HG02938 (cell line): ENCODE measurements around the gene ACOX3.
A peak's percentile ranks its signal among the peaks of the same experiment; 100 is the strongest.
"Not testable (repeated sequence)": the region's sequence is repeated elsewhere in the genome, so short reads cannot be mapped to it uniquely, and the experiment has no call there.

Experiments used
- ATAC-seq: cut with Tn5 transposase; IDR thresholded peaks from one replicate; pipeline ENCODE4 v1.9.1; 2021; ENCODE audit warnings: mild to moderate bottlenecking, moderate library complexity; ENCODE audit not compliant: unreplicated experiment

The ACOX3 gene

DNA sequence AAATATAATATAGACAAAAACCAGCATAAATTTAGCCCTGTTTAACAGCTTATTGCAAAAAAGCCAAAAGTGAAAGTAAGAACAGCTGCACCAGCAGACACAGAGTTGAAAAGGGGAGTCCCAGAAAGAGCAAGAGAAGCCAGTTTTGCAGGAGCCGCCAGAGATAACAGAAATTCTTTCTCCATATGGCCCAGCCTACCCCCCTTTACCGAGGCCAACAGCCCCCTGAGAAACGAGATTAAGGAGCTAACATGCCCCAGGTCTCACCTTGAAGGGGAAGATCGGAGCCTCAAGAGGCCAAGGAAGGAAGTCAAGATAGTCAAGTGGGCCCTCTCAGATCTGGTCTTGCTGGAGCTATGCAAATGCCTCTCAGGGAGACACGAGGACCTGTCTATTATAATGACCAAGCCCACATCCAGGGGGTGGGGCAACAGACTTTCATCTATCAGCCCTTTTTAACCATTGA, 4.8 kb downstream of the ACOX3 start:
- ATAC-seq = peak; percentile 63

DNA sequence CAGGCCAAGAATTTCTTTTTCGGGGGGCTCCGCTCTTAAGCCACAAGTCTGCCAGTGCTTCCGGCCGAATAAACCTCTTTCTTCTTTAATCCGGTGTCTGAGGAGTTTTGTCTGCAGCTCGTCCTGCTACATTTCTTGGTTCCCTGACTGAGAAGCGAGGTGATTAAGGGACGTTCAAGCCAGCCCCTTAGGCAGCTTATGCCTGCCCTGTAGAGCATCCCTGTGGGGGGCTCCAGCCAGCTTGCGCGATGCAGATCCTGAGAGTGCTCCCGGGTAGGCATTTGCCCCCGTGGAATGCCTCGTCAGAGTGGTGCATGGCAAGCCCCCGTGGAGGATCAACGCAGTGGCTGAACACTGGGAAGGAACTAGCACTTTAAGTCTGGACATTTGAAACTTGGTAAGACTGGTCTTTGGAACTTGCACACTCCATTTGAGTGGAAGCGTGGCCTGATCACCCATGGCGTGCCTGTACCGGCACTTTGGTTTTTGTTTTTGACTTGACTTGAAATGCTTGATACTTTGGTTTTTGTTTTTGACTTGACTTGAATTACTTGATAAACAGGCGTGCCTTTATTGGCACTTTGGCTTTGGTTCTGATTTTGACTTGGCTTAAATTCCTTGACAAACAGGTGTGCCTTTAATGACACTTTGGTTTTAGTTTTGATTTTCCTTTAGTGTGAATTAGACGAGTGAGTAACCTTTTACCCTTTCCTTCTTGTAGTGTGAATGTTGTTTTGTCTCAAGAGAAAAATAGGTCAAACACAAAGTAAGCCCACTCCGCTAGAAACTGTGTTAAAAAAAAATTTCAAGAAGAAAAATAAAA, 6.1 kb downstream of the ACOX3 start:
- no peak for ATAC-seq

DNA sequence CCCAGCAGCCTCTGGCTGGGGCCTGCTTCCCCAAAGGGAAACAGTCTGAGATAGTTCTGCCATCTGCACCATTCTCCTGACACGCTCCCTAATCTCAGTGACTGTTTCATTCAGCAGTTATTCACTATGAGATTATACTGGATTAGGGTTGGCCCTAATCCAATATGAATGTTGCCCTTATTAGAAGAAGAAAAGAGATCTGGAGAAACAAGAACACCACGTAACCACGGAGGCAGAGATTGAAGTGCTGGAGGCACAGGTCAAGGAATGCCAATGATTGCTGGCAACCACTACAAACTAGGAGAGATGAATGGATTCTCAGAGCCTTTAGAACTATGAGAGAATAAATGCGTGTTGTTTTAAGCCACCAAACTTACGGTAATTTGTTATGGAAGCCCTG, 7.4 kb downstream of the ACOX3 start:
- no peak for ATAC-seq

DNA sequence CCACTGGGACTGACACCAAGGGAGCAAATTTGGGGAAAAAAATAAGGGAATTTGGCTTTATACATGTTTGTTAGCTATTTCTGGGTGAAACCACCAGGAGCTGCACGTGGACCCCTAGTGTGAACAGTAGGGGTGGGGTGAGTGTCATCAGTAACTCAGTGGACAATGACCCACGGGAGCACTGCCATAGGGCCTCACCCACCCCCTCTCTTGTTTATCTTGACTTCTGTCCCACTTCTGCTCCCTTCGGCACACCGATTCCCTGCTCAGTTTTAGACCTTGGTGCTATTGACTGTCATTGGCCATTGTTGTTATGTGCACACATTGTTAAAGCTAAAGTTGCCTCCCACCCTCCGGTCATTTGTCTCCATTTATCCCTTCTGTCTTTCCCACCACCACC, 9.0 kb downstream of the ACOX3 start:
- ATAC-seq = no peak

DNA sequence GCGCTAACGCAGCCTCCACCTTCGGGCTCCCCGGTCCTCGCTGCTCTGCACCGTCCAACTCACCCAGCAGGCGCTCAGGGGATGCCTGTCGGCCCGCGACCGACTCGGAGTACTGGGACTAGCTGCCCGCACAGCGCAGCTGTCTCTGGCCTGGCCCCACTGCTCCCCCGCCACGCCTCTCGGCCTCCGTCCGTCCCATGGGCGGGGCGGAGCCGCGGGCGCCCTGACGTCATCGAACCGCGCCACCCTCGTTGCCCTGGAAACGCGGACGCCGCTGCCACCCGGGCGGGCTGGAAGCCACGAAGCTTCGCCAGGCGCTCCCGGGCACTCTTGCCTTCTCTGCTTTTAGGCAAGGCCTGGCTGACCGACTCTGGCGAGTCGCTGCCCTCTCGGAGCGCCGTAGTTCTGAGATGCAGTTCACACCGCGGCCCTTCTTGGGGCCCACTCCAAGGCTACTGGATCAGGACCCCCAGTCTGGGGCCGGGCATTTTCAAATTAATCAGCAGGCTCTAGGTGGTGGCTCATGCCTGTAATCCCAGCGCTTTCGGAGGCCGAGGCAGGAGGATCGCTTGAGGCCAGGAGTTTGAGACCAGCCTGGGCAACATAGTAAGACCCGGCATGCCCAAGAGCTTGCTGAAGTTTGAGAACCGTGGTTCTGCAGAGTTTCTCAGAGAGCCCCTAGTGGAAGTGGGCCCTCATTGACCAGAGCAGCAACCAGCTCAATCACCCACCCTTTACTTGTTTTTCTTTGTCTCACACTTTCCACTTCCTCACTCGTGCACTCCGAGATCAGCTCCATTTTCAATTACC, 12.0 kb downstream of the ACOX3 start:
- ATAC-seq = peak; percentile 79

DNA sequence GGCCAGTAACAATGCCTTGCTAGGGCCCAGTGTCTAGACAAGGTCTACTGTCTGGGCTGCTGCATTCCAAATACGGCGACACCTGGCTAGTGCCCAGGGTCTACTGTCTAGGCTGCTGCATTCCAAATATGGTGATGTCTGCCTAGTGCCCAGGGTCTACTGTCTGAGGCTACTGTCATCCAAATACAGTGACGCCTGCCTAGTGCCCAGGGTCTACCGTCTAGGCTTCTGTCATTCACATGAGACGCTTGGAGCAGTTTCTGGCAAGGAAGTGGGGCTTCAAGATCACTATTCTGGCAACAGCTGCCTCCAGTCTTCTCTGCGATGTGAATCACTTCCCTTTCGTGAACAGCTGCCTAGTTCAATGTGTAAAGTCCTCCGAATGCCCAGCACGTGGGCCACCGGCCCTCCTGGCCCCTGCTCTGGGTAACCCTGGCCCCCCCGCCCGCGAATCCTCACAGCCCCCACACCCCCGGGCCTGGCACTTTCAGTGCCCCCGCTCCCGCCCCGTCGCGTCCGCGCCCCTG, 12.7 kb downstream of the ACOX3 start:
- peak; percentile 68 for ATAC-seq

DNA sequence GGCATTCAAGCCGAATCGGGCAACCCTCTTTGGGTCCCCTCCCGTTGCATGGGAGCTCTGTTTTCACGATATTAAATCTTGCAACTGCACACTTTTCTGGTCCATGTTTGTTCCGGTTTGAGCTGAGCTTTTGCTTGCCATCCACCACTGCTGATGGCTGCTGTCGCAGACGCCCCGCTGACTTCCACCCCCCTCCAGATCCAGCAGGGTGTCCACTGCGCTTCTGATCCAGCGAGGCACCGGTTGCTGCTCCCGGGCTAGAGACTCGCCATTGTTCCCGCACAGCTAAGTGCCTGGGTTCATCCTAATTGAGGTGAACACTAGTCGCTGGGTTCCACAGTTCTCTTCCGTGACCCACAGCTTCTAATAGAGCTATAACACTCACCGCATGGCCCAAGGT, 13.3 kb downstream of the ACOX3 start:
- ATAC-seq = no peak

DNA sequence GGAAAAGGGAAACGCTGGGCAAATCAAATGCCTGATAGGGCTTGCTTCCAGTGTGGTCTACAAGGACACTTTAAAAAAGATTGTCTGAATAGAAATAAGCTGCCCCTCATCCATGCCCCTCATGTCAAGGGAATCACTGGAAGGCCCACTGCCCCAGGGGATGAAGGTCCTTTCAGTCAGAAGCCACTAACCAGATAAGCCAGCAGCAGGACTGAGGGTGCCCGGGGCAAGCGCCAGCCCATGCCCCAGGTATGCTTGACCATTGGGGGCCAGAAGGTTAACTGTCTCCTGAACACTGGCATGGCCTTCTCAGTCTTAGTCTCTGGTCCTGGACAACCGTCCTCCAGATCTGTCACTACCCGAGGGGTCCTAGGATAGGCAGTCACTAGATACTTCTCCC, 17.7 kb downstream of the ACOX3 start:
- no peak for ATAC-seq

DNA sequence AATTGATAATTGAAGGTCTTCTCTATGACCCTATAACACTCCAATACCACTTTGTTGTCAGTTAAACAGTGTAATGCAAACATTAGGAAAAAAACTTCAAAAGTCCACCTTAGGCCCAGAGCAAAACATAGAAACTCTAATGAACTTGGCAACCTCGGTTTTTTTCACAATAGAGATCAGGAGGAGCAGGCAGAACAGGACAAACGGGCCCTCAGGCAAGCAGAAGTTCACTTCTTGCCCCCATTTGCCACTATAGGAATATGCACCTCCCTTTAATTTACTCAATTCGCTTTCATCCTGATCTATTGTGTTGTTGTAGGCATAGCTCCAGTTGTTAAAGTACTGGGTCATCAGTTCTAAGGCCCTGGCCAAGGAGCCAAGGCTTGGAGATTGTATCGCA, 18.2 kb downstream of the ACOX3 start:
- no peak for ATAC-seq

DNA sequence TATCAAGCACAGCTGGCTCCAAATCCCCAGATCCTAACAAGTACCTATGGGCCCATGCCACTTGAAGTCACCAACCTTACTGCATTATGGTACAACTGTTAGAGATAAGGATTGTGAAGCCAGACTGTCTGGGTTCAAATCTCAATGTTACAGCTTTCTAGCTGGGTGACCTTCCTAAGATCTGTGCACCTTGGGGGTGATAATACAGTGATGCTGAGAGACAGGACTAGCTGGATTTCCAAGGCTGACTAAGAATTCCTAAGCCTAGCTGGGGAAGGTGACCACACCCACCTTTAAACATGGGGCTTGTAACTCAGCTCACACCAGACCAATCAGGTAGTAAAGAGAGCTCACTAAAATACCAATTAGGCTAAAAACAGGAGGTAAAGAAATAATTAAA, 20.4 kb downstream of the ACOX3 start:
- ATAC-seq = not testable (repeated sequence)

DNA sequence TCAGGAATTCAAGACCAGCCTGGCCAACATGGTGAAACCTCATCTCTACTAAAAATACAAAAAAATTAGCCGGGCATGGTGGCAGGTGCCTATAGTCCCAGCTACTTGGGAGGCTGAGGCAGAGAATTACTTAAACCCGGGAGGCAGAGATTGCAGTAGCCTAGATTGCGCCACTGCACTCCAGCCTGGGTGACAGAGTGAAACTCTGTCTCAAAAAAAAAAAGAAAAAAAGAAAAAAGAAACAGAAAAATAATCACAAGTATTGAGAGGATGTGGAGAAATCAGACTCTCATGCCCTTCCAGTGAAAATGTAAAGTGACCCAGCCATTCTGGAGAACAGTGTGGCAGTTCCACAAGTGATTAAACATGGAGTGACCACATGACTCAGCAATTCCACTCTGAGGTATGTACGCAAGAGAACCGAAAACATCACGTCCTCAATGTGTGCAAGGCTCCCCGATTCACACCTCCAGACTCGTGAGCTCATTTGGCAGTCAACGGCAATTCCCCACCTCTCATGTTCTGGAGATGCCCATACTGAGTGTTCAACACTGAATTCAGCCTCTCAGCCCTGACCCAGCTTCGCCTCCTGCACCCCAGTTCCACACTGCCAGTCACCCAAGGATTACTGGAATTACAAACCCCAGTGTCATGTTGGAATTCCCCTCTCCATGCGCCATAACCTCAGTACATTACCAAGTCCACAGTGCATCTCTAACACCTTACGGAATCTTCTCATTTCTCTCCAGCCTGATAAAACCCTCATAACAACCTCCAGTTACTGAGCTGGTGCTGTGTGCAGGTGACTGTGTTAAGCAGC, 21.1 kb downstream of the ACOX3 start:
- ATAC-seq = peak; percentile 89

DNA sequence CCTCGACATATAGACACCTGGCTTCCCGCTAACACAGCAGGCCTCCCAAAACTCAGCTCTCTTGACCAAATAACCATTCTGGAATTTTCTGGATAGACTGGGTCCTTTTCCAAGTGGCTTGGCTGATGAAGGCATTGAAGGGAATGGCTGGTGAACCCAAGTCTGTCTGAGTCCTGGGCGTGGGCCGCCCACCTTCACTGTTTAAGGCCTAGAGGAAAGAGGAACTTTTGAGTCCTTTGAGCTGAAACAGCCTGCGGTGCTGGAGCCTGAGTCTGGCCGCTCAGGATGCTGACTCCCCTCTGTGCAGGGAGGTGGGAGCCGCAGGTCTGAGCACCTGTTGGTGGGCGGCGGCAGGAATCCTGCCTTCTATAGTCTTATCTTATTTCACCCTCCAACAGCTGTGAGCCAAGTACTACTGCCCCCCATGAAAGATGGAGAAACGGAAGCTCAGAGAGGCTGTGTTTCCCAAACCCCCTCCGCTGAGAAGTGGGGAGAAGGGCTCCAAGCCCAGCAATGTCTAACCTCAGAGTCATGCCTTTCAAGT, 23.4 kb downstream of the ACOX3 start:
- ATAC-seq = no peak

DNA sequence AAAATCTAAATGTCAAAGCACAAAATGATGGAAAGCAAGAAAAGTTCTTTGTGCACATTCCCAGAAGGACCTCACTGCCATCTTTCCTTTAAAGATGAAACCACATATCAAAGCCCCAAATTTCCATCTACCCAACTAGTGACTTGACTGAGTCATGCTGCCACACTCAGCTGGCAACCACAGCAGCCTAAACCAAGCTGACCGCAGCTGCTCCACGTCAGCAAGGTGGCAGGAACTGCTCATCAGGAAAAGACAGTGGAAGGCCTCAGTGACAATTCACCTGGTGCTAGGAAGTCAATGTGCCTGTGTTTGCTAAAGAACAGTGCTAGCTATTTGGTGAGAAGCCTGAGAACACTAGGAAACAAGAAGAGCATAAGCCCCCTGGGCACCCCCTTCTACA, 26.1 kb downstream of the ACOX3 start:
- ATAC-seq = no peak

DNA sequence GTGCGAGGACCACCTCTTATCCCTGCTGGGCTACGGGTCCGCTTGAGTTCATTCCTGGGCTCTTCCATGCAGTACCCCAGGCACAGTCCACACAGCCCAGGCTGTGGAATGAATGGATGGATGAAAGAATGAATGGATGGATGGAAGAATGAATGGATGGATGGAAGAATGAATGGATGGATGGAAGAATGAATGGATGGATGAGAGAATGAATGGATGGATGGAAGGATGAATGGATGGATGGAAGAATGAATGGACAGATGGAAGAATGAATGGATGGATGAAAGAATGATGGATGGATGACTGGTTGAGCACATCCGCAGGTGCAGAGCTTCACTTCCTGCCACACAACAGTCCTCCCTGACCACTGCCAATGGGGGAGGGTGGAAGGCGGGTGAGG, 28.2 kb downstream of the ACOX3 start:
- ATAC-seq = no peak

DNA sequence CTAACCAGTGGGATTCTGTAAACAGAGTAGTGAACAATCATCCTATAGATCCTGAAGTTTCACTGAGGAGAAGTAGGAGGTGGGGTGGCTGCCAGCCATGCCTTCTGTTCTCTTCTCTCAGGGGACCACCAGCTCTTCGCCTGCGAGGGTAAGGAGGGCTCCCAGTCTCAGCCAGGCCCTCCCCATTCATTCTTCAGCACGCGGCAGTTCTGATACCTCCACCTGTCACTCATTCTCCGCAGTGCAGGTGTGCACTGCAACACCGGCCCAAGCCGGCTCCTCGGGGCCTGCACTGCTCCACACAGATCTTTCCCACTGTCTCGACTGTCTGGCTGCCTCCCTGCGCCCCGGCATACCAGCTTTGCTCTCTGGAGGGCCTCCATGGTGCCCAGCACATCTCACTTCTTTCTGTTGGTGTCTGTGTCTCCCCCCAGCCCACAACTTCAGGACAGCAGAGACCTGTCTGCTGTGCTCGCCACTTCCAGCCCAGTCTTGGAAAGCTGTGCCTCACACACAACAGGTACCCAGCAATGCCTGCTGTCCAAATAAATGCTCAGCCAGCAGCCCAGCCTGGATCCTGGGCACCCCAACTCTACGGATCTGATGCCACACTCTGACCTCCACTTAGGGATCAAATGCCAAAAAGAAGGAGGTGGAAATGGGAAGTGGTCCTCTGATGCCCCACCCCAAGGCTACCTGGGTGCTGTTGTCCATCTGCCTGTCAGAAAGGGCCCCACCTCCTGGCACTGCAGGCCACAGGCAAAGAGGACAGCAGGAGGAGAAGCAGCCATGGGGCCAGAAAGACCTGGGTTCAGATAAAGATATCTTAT, 29.0 kb downstream of the ACOX3 start:
- ATAC-seq = no peak

DNA sequence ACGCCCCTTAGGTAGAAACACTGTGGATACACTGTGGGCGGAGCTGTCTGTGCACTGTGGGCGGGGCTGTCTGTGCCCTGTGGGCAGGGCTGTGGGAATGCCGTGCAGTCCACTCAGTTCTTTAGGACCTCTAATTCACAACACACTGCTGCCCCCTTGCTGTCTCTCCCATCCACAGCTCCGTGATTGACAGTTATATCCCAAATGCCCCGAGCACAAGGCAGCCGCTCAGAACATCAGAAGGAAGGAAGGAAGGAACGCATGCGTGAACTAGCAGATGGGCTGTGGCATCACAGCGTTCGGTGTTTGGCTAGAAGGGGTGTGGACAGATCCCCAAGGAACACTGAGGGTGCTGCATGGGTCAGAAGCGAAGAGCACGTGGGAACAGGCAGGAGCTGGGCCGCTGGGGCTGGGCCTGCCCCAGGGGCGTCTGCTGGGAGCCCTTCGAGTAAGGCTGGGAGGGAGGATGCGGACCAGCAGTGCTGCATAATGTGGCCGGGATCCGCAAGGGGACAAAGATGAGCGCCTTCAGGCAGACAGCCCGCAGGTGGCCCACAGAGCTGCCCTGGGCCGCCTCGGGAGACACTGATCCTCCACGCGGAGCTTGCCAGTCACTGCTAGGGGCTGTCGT, 29.8 kb downstream of the ACOX3 start:
- no peak for ATAC-seq

DNA sequence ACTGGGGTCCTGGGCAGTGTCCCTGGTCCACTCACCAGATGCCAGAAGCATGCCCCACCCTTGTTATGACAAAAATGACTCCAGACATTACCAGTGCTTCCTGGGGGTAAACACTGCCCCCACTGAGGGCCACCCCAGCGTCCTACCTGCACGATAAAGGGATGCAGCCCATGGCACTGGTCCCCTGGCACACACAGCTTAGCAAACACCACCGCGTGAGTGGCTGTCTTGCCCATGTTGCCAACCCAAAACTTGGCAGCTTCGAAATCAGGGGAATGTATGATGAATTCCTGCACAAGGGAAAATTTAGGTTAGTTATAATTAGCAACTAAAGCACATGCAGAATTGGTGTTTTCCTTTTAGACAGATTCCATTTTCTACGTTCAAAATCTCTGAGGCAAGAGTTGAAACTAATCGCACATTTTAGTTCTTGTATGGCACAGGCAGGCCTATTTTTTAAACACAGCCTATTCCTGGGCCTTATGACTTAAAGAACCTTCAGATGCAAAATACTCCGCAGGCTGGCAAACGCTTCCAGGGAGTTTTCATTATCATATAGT, 30.4 kb downstream of the ACOX3 start:
- ATAC-seq = no peak

DNA sequence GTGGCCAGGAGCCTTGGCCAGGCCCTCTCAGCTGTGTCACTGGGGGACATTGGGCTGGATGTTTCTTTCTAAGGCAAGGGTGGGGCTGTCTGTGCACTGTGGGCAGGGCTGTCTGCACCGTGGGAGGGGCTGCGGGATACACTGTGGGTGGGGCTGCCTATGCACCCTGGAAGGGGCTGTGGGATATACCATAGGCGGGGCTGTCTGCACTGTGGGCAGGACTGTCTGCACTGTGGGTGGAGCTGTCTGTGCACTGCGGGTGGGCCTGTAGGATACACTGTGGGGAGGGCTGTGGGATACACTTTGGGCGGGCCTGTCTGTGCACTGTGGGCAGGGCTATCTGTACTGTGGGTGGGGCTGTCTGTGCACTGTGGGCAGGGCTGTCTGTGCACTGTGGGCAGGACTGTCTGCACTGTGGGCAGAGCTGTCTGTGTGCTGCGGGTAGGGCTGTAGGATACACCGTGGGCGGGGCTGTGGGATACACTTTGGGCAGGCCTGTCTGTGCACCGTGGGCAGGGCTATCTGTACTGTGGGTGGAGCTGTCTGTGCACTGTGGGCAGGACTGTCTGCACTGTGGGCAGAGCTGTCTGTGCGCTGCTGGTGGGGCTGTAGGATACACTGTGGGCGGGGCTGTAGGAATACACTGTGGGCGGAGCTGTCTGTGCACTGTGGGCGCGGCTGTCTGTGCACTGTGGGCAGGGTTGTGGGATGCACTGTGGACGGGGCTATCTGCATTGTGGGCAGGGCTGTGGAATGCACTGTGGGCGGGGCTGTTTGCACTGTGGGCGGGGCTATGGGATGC, 31.1 kb downstream of the ACOX3 start:
- ATAC-seq = no peak
